NCI-H2171 (cell line): ENCODE results near the gene CDIP1.

Source experiments
- DNase-seq: peaks from one replicate; lab custom pipeline; 2025; lab: John Stamatoyannopoulos, UW

Gene CDIP1

GRCh38 chr16:4514606-4515005, 24.0 kb downstream of the CDIP1 start:
- DNase-seq, result no peak

- no peak for DNase-seq
Measured at GRCh38 chr16:4513881-4514280, 24.7 kb downstream of the CDIP1 start.

DNA sequence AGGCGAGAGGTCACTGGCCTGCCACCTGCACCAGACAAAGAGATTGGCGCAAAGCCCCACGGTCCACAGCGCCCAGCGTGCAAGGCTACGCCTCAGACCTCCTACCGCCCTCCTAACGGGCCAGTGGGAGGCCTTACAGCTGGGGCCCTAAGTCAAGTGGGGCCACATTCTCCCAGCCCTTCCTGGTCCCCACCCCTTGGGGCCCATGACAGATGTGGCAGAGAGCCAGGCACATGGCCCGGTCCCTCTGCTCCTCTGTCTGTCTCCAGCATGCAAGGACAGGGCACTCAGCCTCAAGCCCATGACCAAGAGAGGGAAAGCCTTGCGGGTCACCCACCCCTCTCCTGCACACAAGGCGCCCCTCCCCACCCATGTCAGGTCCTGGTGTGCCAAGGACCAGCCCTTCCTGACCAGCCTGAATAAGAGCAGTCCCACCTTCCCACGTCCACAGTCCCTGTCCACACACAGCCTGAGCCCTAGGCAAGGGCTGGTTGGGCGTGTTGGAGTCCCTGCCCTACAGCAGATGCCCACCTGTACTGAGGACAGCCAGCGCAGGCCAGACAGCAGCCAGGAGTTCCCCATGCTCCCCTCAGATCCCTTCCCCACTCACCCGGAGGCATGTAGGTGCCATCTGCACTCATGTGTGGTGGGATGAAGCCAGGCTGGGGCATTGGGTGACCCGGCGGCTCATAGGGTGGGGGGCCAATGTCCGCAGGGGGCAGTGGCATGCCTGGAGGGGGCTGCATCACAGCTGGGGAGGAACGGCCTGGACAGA, 25.3 kb downstream of the CDIP1 start:
- no peak for DNase-seq

DNA sequence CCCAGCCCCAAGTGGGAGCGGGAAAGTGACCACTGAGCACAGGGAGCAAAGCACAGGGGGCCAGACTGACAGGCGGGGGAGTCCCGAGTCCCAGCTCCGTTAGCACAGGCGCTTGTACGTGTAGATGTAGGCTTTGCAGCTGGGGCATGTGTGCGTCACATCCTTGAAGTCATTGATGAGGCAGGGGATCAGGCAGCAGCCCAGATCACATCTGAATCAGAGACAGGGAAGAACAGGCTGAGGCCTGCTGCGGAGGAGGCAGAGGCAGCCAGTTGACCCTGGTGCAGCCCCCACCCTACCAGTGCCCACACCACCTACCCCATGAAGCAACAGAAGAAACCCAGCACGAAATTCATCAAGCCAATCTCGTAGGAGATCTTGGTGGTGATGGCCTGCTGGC, 26.1 kb downstream of the CDIP1 start:
- DNase-seq, result no peak

DNA sequence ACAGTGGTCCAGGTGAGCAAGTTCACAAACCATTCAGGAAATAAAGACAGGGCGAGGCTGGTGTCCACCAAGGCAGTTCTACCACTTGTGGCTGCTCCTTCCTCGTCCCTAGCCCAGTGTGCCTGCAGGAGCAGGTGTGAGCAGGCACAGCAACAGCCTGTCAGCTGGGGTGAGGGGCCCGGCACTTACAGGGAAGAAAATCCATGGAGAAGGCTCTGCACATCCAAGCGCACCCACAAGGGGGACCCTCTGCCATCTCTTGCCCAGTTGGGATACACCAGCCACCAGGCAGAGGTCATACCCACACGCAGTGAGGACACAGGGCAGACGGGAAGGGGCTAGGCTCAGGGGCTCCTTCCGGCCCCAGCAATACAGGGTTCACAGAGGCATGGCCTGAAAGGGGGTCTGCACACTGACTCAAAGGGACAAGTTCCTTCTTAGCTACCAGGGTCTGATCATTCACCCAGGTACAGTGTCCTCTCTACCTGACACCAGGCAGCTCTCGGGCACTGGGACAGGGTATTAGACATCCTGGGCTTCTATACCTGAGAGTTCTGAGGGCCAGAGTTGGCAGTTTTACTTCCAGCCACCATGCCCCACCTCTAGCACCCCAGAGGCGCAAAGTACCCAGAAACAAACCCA, 27.0 kb downstream of the CDIP1 start:
- peak; percentile 46 for DNase-seq

GRCh38 chr16:4510747-4511426, 27.7 kb downstream of the CDIP1 start:
- no peak for DNase-seq

DNA sequence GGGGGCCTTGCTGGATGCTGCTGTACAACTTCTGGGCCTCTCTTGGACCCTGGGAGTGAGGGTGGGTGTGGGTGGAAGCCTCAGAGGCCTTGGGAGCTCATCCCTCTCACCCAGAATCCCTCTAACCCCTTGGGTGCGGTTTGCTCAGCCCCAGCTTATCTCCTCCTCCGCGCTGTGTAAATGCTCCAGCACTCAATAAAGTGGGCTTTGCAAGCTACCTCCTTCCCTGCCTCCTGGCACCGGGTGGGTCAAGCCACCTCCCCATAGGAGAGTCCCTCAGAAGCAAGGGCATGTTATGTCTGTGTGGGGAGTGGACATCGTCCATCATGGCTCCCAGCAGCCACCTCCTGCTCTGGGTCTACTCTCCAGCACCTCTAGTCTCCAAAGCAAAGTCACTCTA, 28.4 kb downstream of the CDIP1 start:
- no peak for DNase-seq

GRCh38 chr16:4509420-4509819, 29.2 kb downstream of the CDIP1 start:
- no peak for DNase-seq

GRCh38 chr16:4508806-4509205, 29.8 kb downstream of the CDIP1 start:
- DNase-seq, result no peak

- no peak for DNase-seq
Measured at GRCh38 chr16:4507588-4508345, 30.8 kb downstream of the CDIP1 start.

- DNase-seq, result peak; percentile 43
Measured at GRCh38 chr16:4506450-4506849, 32.1 kb downstream of the CDIP1 start.

DNA sequence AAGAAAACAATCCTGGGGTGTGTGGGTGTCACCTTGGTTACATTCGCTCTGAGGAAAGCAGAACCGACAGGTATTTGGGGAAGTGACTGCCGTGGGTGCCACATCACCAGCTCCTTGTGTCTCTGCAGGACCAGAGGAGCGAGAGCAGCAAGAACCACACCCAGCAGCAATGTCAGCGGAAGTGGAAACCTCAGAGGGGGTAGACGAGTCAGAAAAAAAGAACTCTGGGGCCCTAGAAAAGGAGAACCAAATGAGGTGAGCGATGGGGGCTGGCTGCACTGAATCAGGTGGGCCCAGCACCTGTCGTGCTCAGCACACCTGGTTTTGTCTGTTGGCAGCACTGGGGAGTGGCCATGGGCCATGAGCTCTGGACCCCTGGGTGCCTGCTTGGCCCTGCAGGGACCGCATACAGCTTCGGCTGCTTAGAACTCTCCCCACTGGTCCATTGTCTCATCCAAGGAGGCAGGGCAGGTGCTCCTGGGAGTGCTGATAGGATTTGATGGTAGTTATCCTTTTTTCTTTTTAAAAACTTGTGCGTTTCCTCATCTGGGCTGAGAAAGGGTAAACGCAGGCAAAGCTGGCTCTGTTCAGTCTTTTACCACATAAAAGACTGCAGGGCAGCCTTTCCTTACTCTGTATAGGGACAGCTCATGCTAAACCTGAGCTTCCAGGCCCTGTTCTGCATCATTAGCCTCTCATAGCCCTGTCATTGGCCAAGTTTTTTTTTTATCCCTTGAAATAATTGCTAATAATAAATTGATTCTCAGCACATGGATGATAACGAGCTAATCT, 33.0 kb downstream of the CDIP1 start:
- DNase-seq, result no peak

DNA sequence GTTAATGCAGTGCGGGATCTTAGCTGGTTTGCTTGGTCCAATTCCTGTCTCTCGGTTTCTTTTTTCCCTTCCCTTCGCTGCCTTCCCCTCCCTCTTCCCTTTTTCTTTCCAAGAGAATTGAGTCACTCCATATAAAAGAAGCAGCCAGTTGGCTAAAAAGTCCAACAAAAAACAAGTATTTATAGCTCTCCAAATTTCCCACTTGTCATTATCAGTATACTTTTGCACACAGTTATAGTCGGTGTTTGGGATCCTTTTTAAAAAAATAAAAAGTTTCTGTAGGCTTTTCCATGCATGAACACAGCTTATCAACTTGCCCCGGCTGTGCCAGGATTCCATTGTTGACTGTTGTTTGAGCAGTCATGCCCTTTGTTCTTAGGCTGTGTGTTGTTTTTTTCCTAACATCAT, 37.5 kb downstream of the CDIP1 start:
- DNase-seq, result no peak

DNA sequence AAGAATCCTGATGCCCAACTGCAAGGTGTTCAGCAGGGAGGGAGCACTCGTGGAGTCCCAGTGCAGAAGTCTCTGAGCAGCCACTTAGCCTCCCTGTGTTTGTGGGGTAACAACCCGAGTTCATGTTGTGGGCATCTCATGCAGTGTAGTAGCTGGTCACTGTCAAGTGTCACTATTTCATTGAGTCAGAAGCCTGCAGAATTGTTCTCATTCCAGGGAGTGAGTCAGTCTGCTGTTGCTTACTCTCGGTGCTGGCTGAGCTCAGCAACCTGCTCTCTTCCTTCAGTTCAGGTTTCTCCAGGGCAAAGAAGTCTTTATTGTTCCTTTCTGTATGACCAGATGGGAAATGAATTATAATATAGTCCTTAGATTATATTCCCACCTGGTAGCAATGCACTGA, 38.3 kb downstream of the CDIP1 start:
- DNase-seq, result no peak

- no peak for DNase-seq
Measured at GRCh38 chr16:4499196-4499555, 39.4 kb downstream of the CDIP1 start.

GRCh38 chr16:4498546-4499195, 39.9 kb downstream of the CDIP1 start:
- DNase-seq, result no peak

DNA sequence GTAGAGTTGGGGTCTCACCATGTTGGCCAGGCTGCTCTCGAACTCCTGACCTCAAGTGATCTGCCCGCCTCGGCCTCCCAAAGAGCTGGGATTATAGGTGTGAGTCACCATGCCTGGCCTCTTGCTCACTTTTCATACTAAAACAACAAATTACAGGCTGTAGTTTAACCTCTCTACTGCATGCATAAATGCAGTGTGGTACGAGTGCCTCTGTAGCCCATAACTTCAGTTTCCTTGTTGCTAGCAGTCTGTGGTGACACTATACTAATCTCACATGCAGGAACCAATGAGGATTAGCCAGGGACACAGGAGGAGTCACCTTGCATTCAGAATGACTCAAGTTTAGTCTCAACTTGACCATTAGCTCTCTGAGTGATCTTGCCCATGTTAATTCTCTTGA, 42.3 kb downstream of the CDIP1 start:
- no peak for DNase-seq

DNA sequence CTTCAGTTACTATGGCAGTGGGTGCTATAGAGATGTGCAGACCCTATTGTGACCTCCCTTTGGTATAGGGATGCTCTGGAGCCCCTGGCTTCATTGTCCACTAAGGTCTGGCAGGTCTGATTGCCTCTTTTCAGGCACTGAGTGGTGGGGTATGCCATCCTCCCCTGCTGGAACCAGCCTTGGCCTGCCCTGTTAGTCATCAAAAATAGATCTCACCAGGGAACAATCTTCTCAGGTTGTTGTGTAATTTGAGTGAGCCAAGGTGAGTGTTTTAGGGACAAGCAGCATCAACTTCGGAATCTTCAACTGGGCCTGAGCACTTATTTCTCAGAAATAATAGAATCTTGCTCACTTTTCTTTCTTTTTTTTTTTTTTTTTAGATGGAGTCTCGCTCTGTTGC, 42.8 kb downstream of the CDIP1 start:
- DNase-seq, result no peak

- no peak for DNase-seq
Measured at GRCh38 chr16:4494746-4495490, 43.7 kb downstream of the CDIP1 start.

GRCh38 chr16:4491898-4492297, 46.7 kb downstream of the CDIP1 start:
- DNase-seq, result no peak

DNA sequence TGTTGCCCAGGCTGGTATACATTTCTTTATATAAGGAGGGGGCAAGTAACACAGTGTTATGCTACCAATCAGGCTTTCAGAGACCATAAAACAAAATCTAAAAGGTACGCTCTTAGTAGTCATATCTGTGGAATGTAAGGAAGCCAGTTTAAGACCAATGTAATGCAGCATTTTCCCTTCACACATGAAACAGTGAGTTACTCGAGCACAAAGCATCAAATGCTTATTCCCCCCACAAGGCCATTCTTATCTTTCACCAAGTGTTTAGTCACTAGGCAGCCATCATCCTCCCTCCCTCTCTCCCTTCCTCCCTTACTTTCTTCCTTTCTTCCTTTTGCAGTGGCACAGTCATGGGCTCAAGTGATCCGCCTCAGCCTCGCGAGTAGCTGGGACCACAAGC, 49.5 kb downstream of the CDIP1 start:
- no peak for DNase-seq
